GM10266 (cell line): ENCODE data around the gene ZNF343.
A peak's percentile ranks its signal among the peaks of the same experiment; 100 is the strongest.
"Not testable (repeated sequence)": the region's sequence is repeated elsewhere in the genome, so short reads cannot be mapped to it uniquely, and the experiment has no call there.

Source experiments
- DNase-seq: peaks from one replicate; pipeline ENCODE4 v3.0.0; 2012; ENCODE audit errors: extremely low spot score
- TF ChIP-seq, protein P1 (sequence below): IDR thresholded peaks from 2 replicates; pipeline ENCODE4 v1.5.1; 2012; ENCODE audit warnings: mild to moderate bottlenecking, low read depth; ENCODE audit not compliant: control insufficient read depth, insufficient read depth; ENCODE audit errors: missing control alignments

Gene ZNF343

DNA sequence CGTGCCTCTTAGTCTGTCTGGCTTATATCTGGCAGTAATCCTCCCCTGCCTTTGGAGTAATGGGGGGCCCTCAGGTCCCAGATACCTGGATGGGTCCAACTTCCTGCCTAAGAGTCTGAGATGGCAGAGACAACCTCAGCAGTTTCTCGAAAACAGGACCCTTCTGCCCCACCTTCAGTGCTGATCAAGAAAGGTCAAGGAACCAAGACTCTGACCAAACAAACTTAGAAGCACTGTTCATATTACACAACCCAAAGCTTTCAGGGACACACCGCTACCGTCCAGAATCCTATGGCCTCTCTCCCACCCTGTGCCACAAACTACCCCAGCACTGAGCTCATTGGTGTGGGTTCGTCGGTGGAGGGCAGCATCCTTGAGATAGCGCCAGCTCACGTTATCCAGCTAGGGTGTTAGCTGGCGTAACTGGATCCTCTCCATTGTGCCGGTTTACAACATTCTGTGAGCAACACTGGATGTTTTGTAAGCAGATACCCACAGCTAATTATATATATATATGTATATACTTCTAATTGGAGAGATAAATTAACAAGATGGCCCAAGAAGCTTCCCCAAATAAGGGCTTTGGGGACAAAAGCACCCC, 20.1 kb upstream of the ZNF343 start:
- no peak for DNase-seq
- TF ChIP-seq, protein P1, sequence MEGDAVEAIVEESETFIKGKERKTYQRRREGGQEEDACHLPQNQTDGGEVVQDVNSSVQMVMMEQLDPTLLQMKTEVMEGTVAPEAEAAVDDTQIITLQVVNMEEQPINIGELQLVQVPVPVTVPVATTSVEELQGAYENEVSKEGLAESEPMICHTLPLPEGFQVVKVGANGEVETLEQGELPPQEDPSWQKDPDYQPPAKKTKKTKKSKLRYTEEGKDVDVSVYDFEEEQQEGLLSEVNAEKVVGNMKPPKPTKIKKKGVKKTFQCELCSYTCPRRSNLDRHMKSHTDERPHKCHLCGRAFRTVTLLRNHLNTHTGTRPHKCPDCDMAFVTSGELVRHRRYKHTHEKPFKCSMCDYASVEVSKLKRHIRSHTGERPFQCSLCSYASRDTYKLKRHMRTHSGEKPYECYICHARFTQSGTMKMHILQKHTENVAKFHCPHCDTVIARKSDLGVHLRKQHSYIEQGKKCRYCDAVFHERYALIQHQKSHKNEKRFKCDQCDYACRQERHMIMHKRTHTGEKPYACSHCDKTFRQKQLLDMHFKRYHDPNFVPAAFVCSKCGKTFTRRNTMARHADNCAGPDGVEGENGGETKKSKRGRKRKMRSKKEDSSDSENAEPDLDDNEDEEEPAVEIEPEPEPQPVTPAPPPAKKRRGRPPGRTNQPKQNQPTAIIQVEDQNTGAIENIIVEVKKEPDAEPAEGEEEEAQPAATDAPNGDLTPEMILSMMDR: no peak

DNA sequence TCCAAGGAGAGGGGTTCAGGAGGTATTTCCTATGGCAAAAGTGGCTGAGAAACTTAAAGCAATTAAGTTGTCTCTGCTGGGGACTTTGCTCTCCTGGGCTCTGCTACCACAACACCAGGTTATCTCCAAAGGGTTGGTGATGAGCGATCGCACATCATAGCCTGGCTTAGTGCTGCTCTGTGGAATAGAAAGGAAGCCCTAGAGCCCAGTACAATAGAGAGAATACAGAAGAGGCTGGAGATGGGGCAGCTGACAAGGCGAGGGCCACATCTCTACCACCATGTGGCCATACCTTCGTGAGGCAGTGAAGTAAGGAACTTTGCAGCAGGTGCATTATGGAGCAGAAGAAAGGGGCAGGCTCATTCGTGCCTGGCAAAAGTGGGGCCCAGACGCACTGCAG, 19.0 kb upstream of the ZNF343 start:
- DNase-seq: no peak
- TF ChIP-seq, protein P1: no peak

DNA sequence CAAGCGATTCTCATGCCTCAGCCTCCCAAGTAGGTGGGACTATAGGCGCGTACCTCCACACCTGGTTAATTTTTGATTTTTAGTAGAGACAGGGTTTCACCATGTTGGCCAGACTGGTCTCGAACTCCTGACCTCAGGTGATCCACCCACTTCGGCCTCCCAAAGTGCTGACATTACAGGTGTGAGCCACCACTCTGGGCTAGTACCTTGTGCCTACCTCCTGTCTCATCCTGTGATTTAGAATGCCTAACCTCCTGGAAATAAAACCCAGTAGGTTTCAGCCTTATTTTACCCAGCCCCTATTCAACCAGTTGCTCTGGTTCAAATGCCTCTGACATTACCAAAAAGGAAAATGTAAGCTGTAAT, 17.5 kb upstream of the ZNF343 start:
- not testable (repeated sequence) for DNase-seq

DNA sequence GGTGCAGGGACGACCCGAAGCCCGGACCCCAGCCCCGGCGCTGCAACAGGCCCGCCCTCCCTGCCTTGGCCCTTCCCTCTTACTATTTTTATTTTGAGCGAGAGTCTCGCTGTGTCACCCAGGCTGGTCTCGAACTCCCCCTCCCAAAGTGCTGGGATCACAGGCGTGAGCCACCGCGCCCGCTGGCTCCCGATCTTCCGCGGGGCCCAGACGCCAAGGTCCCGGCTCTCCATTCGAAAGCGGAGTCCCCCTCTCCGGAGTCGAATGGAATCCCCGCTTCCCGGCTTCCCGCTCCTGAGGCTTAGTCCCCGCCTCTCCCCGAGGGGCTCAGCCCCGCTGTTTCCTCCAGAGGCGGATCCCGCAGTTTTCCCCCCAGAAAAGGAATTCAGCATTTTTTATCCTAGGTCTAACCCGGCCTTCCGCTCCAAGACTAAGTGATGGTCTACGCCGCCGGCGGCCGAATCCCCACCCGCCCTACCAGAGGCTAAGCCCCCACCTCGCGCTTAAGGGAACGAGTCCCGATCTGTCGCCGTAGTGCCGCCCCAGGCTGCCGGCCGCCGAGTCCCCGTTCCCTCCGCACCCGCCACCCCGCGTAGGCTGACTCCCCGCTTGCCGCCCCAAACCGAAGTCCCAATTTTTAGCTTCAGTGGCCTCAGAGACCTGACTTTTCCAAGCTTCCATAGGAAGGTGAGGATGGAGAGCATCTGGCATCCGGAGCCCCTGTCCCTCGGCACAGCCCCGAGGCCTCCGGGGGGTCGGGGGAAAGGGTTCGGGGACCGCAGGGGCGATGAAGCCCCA, 16.2 kb upstream of the ZNF343 start:
- DNase-seq: peak; percentile 39
- TF ChIP-seq, protein P1: no peak

DNA sequence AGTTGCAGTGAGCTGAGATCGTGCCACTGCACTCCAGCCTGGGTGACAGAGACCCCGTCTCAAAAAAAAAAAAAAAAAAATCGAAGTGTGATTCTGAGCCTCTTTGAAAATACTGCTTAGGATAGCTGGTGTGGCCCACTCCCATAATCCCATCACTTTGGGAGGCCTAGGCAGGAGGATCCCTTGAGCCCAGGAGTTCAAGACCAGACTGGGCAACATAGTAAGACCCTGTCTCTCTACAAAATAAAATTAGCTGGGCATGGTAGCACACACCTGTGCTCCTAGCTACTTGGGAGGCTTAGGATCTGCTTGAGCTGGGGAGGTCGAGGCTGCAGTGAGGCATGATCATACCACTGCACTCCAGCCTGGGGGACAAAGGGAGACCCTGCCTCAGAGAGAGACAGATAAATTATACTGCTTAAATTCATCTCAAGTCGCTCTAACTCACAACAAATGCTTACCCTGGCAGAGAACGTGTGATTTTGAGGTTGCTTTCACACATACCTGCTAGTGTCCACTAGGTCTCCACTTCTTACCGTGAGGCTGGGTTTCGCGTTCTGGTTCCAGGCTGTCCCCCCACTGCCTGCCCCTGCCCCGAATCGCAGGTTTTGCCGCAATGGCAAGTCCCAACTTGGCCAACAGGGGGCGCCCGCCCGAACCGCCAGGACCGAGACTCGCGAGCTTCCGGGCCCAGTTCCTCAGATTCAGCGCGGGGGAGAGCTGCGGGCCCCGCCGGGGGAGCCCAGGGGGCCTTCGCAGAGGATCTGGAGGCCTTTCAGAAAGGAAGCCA, 15.4 kb upstream of the ZNF343 start:
- peak; percentile 82 for DNase-seq
- TF ChIP-seq, protein P1: peak; percentile 99

DNA sequence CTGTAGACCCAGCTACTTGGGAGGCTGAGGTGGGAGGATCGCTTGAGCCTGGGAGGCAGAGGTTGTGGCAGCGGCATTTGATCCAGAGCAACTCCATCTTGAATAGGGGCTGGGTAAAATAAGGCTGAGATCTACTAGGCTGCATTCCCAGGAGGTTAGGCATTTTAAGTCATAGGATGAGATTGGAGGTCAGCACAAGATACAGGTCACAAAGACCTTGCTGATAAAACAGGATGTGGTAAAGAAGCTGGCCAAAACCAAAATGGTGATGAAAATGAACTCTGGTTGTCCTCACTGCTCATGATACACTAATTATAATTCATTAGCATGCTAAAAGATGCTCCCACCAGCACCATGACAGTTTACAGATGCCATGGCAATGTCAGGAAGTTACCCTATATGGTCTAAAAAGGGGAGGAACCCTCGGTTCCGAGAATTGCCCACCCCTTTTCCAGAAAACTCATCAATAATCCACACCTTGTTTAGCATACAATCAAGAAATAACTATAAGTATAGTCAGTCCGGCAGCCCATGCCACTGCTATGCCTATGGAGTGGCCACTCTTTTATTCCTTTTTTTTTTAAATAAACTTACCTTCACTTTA, 14.2 kb upstream of the ZNF343 start:
- DNase-seq: not testable (repeated sequence)

DNA sequence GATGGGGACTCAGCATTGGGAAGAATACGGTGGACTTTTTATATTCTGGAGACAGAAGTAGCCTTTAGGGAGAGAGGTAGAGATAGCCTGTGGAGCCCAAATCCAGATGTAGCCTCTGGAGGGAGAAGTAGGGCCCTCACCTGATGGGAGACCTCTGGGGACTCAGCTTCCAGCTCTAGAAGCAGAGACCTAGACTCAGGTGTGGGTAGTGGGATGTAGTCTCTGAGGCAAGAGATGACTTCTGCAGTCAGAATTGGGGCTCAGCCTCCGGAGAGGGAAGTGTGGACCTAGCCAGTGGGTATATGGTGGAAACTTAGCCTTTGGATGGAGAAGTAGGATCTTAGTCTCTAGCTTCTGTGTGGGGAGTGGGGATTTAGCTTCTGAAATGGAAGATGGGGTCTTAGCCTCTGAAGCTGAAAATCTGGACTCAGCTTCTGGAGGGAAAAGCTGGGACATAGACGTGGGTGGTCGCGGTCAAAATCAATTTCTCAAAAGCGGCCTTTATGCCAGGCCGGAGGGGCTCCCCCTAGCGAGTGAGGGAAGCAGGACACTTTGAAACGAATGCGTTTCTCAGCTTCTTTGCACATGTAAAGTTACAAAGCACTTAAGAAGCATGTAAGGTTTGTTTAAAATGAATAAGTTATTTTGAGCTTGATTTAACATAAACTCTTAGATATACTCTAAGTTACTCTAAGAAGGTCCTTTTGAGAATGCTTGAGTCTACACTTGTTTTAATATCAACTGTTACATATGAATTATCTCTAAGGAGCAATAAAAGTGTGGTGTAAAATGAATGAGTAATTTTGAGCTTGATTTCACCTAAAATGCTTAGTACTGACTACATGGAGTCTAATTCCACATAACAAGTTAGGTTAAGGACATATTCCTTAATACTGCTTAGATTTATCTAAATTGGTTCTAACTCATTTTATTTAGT, 12.9 kb upstream of the ZNF343 start:
- DNase-seq: peak; percentile 59
- TF ChIP-seq, protein P1: peak; percentile 83
